Measurements from ENCODE around the gene SDK1. TPM values are rescaled to one million over a fixed set of nuclear protein-coding genes. Genes with fewer than 3 reads are reported as not detected.
A peak's percentile ranks its signal among the peaks of the same experiment; 100 is the strongest.

Gene SDK1
- total RNA-seq, 1 donor, result 0.27 TPM

GRCh38 chr7:3386423-3387190 is 85.6 kb downstream of the SDK1 start:
- no peak overlapping the region for H3K4me3 ChIP-seq (ENCODE audit: low read depth, low read length)
- DNase-seq (ENCODE audit: low read depth), result no peak
- TF ChIP-seq, protein P1, sequence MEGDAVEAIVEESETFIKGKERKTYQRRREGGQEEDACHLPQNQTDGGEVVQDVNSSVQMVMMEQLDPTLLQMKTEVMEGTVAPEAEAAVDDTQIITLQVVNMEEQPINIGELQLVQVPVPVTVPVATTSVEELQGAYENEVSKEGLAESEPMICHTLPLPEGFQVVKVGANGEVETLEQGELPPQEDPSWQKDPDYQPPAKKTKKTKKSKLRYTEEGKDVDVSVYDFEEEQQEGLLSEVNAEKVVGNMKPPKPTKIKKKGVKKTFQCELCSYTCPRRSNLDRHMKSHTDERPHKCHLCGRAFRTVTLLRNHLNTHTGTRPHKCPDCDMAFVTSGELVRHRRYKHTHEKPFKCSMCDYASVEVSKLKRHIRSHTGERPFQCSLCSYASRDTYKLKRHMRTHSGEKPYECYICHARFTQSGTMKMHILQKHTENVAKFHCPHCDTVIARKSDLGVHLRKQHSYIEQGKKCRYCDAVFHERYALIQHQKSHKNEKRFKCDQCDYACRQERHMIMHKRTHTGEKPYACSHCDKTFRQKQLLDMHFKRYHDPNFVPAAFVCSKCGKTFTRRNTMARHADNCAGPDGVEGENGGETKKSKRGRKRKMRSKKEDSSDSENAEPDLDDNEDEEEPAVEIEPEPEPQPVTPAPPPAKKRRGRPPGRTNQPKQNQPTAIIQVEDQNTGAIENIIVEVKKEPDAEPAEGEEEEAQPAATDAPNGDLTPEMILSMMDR (IDR thresholded peaks at IDR 0.05; ENCODE audit: insufficient read depth, low read length), result no peak

GRCh38 chr7:3393862-3394261 is 92.8 kb downstream of the SDK1 start:
- TF ChIP-seq, protein P1 (IDR thresholded peaks at IDR 0.05; ENCODE audit: insufficient read depth, low read length), result no peak
- DNase-seq (ENCODE audit: low read depth), result no peak
- no peak overlapping the region for H3K4me3 ChIP-seq (ENCODE audit: low read depth, low read length)

- H3K4me3 ChIP-seq (ENCODE audit: low read depth, low read length), result no peak overlapping the region
- no peak for DNase-seq (ENCODE audit: low read depth)
- TF ChIP-seq, protein P1 (IDR thresholded peaks at IDR 0.05; ENCODE audit: insufficient read depth, low read length), result no peak
Observed at GRCh38 chr7:3397324-3397723, 96.3 kb downstream of the SDK1 start.

GRCh38 chr7:3399858-3400257 is 98.8 kb downstream of the SDK1 start:
- no peak overlapping the region for H3K4me3 ChIP-seq (ENCODE audit: low read depth, low read length)
- peak; percentile 9 for DNase-seq (ENCODE audit: low read depth)
- TF ChIP-seq, protein P1 (IDR thresholded peaks at IDR 0.05; ENCODE audit: insufficient read depth, low read length), result peak; percentile 29

GRCh38 chr7:3404501-3404900 is 103.4 kb downstream of the SDK1 start:
- peak; percentile 2 for DNase-seq (ENCODE audit: low read depth)
- TF ChIP-seq, protein P1 (IDR thresholded peaks at IDR 0.05; ENCODE audit: insufficient read depth, low read length), result no peak
- H3K4me3 ChIP-seq (ENCODE audit: low read depth, low read length), result no peak overlapping the region

GRCh38 chr7:3408814-3409595 is 108.0 kb downstream of the SDK1 start:
- H3K4me3 ChIP-seq (ENCODE audit: low read depth, low read length), result no peak overlapping the region
- DNase-seq (ENCODE audit: low read depth), result no peak
- TF ChIP-seq, protein P1 (IDR thresholded peaks at IDR 0.05; ENCODE audit: insufficient read depth, low read length), result no peak

Data from fibroblast of the aortic adventitia (primary cell).